GM18867 (cell line): ENCODE results near the gene BARX1.
"Not testable (repeated sequence)": the region's sequence is repeated elsewhere in the genome, so short reads cannot be mapped to it uniquely, and the experiment has no call there.

Experiments used
- ATAC-seq: cut with Tn5 transposase; IDR thresholded peaks from one replicate; pipeline ENCODE4 v1.9.1; 2021; ENCODE audit warnings: mild to moderate bottlenecking, moderate library complexity; ENCODE audit not compliant: unreplicated experiment

The BARX1 gene

DNA sequence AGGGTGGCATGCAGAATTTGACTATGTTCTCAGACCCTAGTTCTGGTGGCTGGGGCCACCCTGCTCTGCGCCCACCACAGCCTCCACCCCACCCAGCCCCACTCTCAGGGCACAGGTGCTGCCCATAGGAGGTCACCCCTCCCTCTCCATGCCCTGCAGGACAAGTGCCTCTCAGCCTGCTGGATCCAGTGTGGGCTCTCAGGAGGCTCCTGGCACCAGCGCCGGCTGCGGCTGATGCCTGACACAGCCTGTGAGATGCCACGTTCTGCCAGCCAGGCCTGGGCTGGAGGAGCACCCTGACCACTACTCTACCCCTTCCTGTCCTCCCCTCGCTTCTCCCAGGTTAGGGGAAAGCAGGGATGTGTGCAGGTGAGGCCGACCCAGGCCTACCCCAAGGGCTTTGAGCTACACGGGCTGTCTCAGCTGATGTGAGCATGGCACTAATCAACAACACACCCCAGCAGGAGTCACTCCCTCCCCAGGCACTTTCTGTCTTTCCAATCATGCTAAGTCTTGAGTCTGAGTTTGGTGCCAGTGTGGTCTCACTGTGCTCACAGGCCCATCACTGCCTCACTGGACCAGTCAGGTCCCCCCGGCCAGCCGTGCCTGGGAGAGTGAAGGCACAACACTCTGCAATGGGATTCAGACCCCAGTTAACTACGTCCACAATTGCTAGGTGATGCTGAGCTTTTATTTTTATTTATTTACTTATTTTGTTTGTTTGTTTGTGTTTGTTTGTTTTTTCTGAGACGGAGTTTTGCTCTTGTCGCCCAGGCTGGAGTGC lies 12.1 kb upstream of the BARX1 start:
- ATAC-seq: no peak

GRCh38 chr9:93965830-93966577 lies 10.8 kb upstream of the BARX1 start:
- ATAC-seq: no peak

GRCh38 chr9:93964685-93965084 lies 9.5 kb upstream of the BARX1 start:
- no peak for ATAC-seq

- ATAC-seq: no peak
Measured at GRCh38 chr9:93963969-93964368, 8.8 kb upstream of the BARX1 start.

GRCh38 chr9:93963489-93963888 lies 8.3 kb upstream of the BARX1 start:
- not testable (repeated sequence) for ATAC-seq

- ATAC-seq: peak; percentile 55
Measured at GRCh38 chr9:93962561-93963440, 7.6 kb upstream of the BARX1 start.

DNA sequence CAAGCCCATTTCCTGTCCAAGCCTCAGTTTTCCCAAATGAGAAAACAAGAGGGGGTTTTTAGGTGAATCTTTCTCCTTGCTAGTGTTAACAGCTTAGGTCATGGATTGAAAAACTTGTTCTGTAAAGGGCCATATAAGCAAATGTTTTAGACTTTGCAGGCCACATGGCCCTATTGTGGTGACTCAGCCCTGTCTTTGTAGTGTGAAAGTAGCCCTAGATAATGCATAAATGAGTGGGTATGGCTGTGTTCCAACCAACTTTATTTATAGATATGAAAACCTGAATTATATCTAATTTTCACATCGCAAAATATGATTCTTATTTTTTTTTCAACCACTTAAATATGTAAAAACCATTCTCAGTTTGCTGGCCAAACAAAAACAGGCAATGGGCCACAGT lies 6.9 kb upstream of the BARX1 start:
- ATAC-seq: no peak

DNA sequence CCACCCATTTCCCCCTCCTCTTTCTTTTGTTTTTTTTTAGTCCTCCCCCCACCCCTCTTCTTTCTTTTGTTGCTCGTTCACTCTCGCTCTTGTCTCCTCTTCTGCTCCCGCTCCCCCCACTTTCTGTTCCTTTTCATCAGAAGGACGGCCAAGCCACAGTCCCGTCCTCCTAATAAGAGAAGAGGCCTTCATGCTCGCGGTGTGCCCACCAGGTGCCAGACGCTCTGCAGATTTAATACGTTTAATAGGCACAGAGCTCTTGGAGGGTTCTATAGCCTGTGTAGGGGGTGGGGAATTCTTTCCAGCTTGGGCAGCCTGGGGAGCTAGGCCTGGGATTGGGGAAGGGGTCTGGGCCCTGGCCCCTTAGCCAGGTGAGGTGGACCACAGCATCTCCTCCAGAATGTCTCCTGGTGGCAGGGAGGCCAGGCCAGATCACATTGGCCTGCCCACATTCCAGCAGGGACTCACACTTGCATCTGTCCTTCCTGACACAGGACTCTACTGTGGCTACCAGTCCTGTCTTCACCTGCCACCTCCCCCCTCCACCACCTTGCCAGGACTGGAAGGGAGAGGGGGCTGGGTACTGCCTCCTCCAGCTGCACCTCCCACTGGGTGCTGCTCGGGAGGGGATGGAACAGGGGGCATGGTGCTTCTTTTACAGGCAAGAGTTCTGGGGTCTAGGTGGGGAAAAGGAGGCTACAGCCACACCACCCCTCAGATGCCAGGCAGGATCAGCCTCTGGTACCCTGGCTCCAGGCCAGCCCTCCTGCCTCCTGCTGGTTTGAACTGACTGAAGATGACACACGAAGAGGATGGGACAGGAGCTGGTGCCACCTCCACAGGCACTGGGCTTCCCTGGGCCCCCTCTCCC lies 6.1 kb upstream of the BARX1 start:
- no peak for ATAC-seq

GRCh38 chr9:93960221-93960970 lies 5.2 kb upstream of the BARX1 start:
- ATAC-seq: no peak

DNA sequence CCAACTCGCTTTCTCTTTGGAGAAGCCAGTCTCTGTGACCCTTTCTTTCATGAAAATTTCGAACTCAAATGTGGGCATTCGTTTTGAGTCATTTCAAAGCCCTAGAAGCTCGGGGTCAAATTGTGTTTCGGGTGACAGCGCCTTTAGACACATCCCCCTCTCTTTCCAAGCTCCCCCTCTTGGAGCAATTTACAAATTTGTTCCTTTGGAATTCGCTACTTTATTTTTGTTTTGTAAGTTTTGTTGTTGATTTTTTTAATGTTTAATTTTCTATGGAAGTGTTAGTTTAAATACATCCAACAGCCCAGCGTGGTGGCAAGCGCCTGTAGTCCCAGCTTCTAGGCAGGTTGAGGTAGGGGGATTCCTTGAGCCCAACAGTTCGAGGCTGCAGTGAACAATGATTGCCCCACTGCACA lies 4.6 kb upstream of the BARX1 start:
- no peak for ATAC-seq

GRCh38 chr9:93958819-93959682 lies 3.9 kb upstream of the BARX1 start:
- ATAC-seq: no peak

GRCh38 chr9:93958121-93958818 lies 3.1 kb upstream of the BARX1 start:
- no peak for ATAC-seq

DNA sequence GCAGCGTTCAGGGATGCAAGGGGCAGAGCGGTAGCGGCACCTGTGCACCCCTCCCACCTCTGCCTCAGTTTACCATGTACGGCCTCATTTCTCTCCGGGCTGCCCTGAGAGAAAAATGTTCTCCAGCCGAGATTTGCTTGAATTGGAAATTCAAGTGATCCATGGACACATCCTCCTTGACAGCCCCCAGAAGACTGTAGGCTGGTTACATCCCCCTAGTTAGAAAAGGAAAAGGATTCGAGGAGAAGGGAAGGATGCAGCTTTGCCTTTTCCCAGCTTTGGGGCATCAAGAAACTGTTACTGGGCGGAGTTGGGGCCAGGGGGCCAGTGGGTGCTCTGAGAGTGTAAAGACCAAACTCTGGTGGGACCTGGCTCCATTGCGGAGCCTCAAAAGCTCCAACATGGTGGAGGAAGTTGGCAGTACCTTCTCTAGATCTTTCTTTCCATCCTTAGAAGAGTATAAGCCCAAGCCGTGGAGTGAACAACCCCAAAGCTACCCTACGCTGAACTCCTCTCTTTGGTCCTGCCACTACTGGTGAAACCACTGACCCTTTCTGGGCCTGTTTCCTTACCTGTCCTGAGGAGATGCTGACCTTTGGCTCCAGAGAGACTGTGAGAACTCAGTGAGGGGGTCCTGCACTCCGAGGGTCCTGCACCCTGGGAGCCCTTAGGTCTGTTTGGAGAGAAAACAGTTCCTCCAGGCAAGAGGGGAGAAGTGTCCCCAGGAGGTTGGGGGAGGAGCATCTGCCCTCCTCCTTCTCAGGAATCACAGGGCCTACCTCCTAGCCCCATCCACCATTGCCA lies 1.0 kb upstream of the BARX1 start:
- ATAC-seq: no peak

GRCh38 chr9:93954434-93955061 lies 607 bp downstream of the BARX1 start:
- no peak for ATAC-seq

DNA sequence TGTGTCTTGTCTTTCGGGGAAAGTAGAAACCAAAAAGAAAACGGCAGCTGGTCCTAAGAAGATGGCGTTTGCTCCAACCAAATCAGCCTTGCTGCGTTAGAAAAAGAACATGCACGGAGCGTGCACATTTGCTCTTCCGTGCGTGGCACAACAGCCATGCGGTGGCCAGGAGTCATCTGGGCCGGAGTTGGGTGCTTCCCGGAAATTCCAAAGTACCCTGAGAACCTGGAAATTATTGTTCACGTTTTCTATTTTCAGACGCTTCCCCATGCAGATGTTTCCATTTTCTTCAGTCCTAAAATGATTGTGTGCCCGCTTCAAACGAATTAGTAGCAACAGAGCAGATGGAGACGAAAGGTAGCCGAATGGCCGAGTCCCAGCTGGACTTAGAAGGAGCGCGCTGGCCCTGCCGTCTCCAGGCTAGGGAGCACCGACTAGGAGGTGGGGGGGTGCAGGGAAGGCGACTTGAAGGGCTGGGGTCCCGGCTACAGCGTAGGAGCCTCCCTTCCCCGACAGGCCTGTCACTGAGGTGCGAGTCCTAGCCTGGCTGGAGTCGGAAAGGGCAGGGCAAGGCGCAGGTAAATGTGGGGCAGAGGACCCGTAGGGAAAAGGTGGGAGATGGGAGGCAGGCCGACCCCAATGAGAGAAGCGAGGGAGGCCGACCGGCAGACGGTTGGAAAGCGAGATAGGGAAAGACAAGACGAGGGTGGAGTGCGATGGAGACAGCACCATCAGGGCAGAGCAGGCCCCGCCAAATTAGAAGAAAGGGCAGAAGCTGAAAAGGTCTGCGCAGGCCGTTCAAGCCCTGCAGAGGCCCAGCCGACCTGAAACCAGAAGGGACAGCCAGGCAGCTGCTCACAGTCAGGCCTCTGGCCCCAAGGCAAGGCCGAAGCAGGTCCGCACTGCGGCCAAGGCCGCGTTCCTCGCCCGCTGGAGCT lies 1.4 kb downstream of the BARX1 start:
- no peak for ATAC-seq
